ENCODE data around the gene NDFIP2.

Gene NDFIP2

GRCh38 chr13:79459906-79460305 is 21.0 kb upstream of the NDFIP2 start:
- DNase-seq (ENCODE audit: low read depth): no peak

- no peak for DNase-seq (ENCODE audit: low read depth)
Measured at GRCh38 chr13:79462895-79463294, 18.1 kb upstream of the NDFIP2 start.

DNA sequence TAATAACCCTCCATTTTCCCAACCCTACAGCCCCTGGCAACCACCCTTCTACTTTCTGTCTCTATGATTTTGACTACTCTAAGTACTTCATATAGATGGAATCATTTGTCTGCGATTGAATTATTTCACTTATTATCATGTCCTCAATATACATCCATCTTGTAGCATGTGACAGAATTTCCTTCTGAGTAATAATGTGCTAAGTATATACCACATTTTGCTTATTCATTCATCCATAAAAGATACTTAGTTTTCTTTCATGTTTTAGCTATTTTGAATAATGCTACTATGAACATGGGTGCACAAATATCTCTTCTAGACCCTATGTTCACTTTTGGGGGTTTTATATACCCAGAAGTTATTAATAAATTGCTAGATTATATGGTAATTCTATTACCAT is 17.4 kb upstream of the NDFIP2 start:
- DNase-seq (ENCODE audit: low read depth): no peak

GRCh38 chr13:79466872-79467271 is 14.1 kb upstream of the NDFIP2 start:
- no peak for DNase-seq (ENCODE audit: low read depth)

DNA sequence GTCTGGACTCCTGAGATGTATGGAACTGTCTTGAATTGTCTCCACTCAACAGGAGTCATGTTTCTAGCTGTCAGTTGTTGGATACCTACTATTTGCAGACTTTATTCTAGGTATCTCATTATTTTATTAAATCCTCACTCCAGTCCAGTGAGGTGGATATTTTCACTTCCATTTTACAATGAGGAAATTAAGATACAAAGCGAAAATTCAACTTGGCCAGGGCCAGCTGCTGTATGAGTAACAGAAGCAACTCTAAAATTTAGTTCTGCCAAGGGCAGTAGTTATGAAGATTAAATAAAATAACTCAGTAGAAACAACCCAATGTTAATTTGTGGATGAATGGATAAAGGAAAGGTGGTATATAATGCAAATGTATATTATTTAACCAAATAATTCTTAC is 12.6 kb upstream of the NDFIP2 start:
- no peak for DNase-seq (ENCODE audit: low read depth)

DNA sequence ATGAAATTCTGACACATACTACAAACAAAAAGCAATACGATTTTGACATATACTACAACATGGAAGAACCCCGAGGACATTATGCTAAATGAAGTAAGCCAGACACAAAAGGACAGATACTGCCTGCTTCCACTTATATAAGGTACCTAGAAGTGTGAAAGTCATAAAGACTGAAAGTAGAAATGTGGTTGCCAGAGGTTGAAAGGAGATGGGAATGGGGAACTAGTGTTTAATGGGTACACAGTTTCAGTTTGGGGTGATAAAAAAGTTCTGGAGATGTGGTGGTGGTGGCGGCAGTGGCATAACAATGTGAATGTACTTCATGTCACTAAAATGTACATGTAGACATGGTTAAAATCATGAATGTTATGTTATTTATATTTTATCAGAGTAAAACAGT is 12.1 kb upstream of the NDFIP2 start:
- DNase-seq (ENCODE audit: low read depth): no peak

DNA sequence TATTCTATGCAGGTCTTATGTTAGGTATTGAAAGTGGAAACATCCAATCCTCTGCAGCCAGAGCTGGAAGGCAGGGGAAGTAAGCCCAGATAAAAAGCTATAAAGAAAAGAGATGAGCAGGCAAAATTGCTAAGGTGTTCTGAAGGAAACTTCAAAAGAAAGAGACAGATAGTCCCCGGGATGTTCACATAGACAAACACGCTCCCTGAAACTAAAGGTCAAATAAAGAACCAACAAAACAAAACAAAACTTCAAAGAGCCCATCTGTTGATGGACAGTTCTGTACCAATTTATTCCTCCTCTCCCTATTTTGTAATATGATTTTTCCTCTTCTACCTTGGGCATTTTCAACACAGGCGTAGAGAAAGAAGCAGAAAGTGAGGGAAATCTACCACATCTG is 11.3 kb upstream of the NDFIP2 start:
- no peak for DNase-seq (ENCODE audit: low read depth)

GRCh38 chr13:79470666-79471065 is 10.3 kb upstream of the NDFIP2 start:
- DNase-seq (ENCODE audit: low read depth): no peak

DNA sequence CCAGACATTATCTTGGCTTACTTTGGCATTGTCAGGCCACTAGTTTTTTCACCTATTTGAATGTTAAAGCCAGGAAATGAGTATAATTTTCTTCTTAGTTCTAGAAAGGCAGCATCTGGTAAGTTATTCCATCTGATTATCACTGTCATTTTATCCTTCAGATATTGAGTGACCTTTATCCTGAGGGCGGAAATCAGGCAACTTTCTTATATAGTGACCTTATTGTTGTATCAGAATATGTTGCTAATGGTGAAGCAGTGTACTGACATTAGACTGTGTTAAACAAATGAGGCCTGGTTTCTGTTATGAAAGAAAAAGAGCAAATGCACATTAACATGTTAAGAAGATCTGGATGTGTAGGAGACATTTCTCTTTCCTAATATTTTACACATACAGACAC is 5.4 kb upstream of the NDFIP2 start:
- no peak for DNase-seq (ENCODE audit: low read depth)

- no peak for DNase-seq (ENCODE audit: low read depth)
Measured at GRCh38 chr13:79477968-79478367, 3.0 kb upstream of the NDFIP2 start.

- DNase-seq (ENCODE audit: low read depth): no peak
Measured at GRCh38 chr13:79479882-79480281, 1.1 kb upstream of the NDFIP2 start.

- DNase-seq (ENCODE audit: low read depth): peak; percentile 15
Measured at GRCh38 chr13:79481685-79482052, 714 bp downstream of the NDFIP2 start.

DNA sequence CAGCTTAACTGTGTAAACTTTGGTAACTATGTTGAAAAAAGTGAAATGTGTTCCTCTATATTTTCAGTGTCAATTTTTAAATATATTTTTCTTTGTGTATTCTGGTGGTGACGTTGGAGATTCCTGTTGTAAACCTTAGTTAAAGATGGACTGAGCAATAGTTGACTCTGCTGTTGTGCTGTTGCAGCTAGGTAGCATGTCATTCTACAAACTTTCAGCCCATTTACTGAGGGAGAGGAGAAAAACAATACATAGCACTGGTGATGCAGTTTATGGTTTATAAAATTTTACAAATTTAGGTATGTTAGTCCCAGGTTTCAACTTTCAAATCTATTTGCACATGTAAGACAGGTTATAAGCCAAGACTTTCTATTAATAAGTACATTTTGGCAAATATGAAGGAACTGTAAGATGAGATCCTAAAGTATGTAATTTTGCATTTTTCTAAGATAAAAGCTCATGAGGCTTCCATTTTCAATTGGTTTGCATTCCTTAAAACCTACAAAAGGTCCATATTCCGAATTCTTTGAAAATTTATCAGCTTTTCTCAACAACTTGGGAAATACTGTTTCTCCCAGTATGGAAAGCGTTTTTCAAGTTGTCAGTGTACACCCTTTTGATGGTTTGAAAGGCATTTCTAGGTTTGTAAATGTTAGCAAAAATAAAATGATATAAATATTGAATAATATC is 1.5 kb downstream of the NDFIP2 start:
- no peak for DNase-seq (ENCODE audit: low read depth)

DNA sequence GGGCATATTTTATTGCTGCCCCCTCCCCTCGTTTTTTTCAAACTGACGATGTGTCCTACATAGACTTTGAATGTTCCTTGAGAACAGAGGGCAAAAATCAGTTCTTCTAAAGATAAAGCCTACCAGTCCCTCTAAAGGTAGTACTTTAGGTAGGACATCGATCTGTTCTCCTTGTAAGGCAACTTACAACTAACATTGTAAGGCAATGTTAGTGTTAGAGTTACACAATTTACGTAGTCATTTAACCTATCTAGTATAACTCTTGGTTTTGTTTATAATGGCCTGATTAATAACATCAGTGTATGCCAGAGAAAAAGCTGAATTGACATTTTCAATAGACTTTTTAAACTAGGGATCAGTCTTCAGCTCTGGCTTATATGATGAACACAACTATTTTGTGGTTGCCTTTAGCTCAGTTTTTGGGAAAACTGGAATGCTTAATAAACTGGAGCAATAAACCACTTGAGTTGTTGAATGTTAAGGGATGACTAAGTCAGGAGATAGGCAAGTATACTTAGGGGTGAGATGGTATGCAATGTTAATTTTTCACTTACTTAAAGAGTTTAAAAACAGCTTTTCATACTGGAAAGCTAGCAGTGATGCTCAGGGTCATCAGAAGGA is 2.2 kb downstream of the NDFIP2 start:
- DNase-seq (ENCODE audit: low read depth): no peak

DNA sequence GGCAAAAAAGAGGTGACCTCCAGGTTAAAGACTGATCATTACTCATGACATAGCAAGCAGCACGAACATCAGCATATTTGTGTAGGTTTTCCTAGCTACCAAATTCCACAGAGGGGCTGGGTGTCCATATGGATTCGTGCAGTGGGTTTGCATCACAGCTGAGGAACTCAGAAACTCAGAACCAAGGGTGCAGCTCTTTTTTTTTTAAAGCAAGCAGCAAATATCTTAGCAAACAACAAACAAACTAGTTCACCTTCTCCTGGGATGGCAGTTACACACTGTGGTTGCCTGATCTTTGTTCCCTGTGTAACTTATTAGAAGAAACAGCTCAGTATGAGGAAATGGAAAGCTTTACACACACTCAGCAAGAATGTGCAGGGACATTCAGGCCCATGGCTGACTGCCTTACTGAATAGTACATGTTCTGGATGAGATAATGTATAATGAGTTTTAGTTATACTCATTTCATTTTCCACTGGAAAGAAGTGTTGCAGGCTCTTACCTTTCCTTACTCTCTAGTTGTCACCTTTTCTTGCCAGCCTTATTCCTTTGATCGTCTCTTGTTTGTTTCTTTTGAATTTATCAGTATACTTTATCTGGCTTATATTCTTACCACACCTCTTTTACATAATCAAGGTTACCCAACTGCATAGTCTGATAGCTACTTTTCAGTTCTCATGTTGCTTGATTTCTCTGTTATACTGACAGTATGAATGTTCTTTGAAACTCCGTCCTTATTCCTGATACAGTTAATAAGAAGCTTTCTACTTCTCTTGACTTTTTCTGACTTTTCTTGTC is 4.3 kb downstream of the NDFIP2 start:
- DNase-seq (ENCODE audit: low read depth): no peak

DNA sequence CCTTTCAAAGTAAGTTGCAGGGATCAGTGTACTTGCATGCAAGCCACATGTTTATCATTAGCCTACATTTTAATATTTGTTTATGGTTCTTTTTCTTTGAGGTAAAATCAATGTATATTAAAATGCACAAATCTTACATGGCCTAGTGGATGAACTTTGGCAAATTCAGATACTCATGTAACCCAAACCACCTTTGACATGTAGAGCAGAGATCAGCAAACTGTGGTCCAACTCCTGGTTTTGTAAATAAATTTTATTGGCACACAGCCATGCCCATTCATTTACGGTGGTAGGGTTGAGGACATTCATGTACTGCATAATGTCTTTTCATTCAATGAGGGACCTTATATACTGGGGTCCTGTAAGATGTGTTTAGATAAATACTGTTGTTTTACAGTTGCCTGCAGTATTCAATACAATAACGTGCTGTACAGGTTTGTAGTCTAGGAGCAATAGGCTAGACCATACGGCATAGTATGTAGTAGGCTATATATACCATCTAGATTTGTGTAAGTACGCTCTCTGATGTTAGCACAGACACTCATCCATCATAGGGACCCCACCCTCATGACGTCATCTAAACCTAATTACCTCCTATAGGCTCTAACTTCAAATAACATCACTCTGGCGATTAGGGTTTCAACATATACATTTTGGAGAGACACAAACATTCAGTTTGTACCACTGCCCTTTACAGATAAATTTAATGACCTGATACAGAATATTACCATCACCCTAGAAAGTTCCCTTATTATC is 5.7 kb downstream of the NDFIP2 start:
- no peak for DNase-seq (ENCODE audit: low read depth)

GRCh38 chr13:79490326-79490725 is 9.4 kb downstream of the NDFIP2 start:
- no peak for DNase-seq (ENCODE audit: low read depth)

GRCh38 chr13:79490824-79491223 is 9.9 kb downstream of the NDFIP2 start:
- no peak for DNase-seq (ENCODE audit: low read depth)

- no peak for DNase-seq (ENCODE audit: low read depth)
Measured at GRCh38 chr13:79491715-79492114, 10.8 kb downstream of the NDFIP2 start.

DNA sequence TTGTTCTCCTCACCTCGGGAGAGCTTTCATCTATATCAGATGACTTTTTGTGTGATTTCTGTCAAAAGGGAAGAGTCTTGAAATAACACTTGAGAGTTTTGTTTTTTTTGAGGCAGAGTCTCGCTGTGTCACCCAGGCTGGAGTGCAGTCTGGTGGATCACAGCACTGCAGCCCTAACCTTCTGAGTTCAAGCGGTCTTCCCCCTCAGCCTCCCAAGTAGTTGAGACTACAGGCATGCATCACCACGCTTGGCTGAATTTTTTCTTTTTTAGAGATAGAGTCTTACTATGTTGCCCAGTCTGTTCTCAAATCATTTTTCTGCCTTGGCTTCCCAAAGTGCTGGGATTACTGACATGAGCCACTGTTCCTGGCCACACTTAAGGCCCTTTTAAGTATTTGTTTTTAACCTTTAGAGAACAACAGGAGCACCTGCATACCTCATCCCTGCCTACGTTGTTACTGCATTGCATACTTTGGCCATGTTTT is 11.4 kb downstream of the NDFIP2 start:
- DNase-seq (ENCODE audit: low read depth): no peak

DNA sequence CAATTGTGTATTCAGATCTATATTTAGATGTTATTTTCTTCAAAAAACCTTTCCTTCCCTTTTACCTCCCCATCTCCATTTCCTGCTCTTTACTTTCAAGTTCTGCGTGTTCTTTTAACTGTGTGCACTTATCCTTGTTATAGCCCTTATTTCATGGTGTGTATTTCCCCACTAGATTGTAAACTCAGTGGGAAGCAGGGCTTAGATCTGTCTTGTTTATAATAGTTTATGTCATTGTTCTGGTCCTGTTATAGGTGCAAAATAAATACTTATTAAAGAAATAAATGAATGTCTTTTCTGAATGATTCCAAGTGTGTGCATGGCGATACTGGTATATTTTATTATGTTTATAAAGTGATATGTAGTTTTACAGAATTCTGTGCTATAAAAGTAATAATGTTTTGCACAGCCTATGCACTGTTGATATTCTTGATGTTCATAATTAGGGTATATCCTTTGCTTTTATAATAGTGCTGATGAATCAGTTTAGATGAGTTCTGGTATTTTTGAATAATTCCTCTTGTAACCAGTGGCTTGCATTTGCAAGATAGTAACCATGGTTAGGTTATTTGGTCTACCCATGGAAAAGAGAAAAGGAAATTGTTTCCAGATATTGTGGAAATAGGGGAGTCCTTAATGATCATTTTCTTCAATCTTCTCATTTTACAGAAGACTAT is 12.1 kb downstream of the NDFIP2 start:
- DNase-seq (ENCODE audit: low read depth): no peak

- DNase-seq (ENCODE audit: low read depth): no peak
Measured at GRCh38 chr13:79496188-79496587, 15.2 kb downstream of the NDFIP2 start.

All from activated T-cell treated with anti-CD3 and anti-CD28 coated beads for 1 hour (primary cell).